HG03432 (cell line): ENCODE measurements around the gene IRX2.

ENCODE experiments used
- ATAC-seq: cut with Tn5 transposase; IDR thresholded peaks from one replicate; pipeline ENCODE4 v1.9.1; 2021; ENCODE audit warnings: mild to moderate bottlenecking, moderate library complexity; ENCODE audit not compliant: unreplicated experiment

The IRX2 gene

DNA sequence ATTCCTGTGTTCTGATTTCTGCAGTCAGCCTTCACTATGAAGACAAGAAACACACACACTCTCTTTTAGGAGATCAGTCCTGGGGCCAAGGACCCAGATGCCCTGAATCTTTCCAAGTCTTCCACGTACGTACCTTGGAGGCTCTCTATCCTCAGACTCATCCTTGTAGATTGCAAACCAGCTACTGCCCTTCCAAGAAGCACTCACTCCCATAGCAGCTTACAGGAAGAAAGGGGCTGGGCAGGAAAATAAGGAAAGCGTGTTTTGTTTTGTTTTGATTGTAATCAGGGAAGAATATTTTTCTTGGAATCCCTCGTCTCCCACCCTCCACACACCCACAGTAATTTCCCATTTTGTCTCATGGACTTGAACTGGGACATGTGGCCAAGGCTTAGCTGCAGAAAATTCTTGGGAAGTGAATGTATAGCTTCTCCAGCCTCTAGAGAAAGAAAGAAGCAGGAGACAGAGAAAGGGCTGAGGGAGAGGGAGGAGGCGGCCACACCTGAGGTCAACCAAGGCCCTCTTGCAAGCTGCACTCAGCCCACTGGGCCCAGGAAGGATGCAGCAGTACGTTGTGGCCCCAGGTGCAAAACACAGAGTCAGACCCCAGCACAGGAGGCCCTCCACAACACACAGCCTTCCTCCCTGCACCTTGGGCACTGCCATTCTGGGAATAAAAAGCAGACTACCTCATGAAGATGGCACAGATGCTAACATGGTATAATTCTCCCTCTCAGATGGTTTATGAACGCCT lies 29.9 kb downstream of the IRX2 start:
- no peak for ATAC-seq

DNA sequence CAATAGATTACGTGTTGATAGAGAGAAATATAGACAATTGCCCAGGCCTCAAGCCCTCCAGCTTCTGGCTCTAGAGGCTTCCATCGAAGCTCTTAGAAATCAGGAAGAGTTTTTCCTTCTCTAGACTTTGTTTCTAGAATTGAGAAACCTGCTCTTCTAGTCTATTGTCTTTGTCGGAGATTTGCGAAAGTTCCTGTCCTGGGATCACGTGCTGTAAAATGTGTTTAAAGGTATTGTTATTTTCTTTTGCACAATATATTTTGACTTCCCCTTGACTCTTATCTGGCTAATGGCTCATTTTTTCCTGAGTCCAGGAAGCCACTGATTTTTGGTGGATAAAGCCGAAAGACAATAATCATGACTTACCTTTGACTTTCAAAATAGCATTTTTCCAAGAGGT lies 32.1 kb downstream of the IRX2 start:
- ATAC-seq, result no peak

DNA sequence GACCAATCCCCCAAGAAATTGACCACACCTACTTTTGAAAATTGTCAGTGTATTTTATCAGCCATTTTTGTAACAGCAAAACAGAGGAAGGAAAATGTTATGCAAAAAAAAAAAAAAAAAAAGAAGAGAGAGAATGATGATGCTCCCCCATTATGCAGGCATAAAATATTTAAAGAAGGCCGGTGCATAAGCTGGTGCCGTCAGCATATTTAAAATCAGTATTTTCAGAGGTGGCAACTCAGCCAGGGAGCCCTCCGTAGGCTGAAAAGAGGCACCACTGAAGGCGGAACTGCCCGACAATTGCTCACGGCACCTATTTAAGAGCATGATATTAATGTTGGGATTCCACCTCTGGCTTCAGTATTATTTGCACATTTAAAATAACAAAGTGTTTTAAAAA lies 33.4 kb downstream of the IRX2 start:
- no peak for ATAC-seq

DNA sequence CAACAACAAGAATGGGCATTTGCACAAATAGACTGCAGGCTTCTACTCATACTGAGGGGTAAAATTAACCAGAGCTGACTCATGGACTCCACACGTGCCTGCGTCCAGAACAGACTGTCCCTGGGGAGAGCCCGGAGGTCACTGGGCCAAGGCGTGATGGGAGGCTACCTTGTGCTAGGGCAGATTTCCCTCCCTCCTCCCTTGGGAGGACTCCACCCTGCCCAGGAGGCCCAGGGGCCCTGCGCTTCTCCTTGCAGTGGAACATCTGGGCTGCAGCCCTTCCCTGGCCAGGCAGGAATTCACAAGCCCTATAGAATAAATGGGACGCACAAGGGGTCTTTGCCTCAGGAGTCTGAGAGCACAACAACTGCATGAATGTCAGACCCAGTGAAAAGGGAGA lies 35.6 kb downstream of the IRX2 start:
- no peak for ATAC-seq

DNA sequence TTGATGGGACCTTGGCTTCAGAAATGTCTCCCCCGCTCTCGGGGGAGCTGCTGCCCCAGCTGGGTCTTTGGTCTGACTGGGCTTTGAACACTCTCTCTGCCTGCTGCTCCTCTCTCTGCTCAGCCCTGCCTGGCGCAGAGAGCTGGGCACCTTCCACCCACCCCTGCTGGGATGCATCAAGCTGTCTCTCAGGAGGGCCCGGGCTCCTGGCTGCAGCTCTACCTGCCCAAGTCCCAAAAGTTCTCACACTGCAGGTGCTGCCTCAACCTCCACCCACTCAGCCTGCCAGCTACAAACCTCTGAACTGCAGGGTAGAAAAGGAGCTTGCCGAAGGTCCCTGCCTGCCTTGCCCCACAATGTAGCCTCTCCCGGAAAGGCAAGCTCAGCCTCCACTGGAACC lies 36.7 kb downstream of the IRX2 start:
- no peak for ATAC-seq

DNA sequence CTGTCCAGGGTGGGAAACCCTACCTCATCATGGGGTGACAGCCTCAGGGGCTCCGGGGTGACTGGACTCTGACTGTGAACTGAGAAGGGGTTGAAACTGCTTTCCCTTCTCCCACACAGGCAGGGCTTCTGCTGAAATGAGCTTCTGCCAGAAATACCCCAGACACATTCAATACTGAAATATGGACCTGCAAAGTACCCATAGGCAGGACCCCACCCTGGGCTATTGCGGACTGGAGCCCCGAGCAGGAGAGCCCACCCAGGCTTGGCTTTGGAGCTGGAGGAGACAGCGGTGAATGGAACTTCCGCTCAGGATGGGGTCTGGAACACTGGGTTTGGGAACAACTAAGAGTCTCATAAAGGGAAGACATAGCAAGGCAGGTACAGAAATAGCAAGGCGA lies 37.5 kb downstream of the IRX2 start:
- ATAC-seq, result no peak

DNA sequence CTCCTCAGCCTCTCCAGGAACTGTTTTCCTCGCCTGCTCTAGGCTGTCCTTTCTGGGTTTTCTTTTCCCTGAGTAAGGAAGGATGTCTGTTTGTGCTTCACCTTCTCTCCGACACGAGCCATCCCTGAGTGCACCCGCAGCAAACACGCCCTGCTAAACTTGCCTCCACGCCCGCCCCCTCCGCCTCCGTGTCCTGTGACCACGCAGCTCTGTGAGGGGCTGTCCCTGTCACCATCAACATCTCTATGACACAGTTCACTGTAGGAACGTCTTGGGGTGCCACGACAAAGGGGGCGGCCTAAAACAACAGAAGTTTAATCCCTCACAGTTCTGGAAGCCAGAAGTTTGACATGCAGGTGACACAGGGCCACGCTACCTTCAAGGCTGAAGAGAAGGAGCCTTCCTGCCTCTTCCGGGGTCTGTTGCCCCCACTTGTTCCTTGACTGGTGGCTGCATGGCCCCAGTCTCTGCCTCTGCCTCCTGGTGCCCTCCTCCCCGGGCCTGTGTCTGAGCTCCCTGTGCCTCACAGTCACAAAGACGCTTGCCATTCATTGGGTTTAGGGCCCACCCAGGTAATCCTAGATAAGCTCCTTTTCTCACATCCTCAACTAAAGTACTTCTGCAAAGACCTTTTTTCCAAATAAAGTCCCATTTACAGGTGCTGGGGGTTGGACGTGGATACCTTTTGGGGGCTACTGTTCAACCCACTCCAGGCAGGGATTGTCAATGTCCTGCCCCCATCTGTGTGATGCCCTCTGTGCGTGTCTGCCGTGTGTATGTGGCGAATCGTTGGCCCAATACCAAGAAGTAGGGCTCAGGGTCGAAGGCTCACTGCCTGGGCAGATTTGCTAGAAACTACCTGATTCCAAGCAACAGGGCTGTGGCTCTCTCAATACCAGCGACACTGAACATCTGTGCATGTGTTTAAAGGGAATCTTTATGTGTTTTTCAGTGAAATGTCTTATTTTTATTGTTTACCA lies 39.7 kb downstream of the IRX2 start:
- no peak for ATAC-seq

DNA sequence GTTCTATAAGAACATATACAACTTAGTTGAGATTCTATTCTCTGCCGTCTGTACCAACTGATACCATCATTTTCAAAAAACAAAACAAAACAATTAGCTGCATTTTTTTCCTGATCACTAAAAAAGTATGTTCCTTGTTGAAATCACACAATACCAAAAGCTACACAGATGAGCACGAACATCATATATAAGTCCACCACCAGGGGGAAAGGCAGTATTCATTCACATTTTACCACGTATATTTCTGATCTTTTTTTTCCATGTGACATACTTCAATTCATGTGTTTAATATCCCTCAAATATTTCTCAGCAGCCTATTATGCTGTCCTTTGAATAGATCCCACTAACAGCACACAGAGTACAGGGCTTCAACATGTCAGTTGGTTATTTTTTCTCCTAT lies 40.6 kb downstream of the IRX2 start:
- no peak for ATAC-seq

DNA sequence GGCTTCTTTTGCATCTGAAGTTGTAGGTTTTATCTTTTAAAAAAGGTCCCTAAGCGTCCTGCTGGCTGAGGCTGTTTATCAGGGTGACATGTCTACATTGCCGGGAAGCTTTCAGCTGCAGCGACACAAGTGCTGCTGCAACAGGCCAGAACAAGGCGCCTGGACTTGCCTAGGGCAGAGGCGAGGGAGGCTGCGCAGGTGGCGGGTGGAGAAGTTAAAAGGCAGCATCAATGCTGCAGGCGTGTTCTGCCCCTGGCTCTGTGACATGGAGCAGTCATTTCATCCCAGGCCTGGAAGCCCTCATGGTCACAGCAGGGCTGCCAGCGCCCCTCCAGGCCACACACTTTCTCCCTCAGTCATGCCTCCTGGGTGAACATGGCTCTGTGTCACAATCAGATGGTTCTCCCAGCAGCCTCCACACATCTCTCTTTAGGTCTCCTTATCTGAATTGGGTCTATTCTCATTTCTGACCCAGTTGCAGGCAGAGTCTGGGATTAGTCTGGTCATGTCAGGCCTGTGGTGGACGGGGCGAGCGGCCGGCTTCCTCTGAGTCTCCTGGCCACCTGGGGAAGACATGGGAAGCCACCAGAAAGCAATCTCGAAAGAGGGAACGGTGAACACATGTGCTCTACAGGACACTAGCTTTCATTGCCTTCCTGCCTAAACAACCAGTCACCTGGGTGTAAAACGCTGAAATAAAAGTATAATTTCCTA lies 41.3 kb downstream of the IRX2 start:
- no peak for ATAC-seq

DNA sequence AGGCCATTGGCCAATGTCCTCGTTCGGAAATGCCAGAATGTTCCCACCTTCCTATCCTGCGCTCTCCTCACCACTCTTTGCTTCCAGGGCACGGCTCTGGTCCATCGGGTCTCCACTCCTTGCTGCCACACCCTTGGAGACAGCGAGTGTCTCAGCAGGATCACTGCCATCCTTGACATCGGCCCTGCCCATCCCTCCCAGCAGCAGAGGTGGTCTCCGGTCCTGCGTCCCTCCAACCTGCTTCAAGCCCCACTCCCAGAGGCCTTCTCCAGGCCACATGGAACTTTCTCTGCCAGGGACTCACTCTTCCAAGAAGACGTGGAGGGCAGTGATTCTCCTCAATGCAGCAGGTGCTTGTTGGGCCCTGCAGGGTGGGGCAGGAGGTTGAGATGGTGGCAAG lies 42.7 kb downstream of the IRX2 start:
- ATAC-seq, result no peak

DNA sequence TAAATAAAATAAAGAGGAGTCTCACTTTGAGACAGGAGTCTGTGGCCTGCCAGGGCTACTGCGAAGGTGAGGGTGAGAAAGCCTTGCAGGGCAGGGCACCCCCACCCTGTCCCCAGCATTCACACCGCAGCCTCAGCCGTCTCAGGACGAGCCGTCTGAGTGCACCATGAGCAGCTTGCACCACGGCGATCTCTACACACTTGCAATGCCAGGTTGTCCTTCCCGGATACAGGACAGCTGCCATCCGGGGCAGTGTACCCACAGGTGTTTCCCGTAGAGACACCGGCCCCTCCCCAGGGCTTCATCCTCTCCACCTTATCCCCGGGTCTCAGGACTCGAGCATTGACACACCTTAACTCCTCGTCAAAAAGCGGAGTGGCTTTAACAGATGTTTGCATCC lies 43.3 kb downstream of the IRX2 start:
- no peak for ATAC-seq

DNA sequence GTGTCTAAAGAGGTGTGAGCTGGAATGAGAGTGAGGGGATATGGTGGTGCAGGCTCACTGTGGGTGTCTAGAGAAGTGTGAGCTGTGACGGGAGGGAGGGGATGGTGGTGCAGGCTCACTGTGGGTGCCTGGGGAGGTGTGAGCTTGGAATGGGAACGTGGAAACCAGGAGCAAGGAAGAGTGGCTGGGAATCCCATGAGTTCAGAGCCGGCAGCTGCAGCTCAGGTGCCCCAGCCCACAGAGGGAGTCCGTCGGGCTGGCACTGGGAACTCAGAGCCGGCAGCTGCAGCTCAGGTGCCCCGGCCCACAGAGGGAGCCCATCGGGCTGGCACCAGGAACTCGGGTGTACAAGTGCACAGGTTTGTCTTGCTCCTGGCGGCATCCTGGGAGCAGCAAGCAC lies 45.6 kb downstream of the IRX2 start:
- ATAC-seq, result no peak

DNA sequence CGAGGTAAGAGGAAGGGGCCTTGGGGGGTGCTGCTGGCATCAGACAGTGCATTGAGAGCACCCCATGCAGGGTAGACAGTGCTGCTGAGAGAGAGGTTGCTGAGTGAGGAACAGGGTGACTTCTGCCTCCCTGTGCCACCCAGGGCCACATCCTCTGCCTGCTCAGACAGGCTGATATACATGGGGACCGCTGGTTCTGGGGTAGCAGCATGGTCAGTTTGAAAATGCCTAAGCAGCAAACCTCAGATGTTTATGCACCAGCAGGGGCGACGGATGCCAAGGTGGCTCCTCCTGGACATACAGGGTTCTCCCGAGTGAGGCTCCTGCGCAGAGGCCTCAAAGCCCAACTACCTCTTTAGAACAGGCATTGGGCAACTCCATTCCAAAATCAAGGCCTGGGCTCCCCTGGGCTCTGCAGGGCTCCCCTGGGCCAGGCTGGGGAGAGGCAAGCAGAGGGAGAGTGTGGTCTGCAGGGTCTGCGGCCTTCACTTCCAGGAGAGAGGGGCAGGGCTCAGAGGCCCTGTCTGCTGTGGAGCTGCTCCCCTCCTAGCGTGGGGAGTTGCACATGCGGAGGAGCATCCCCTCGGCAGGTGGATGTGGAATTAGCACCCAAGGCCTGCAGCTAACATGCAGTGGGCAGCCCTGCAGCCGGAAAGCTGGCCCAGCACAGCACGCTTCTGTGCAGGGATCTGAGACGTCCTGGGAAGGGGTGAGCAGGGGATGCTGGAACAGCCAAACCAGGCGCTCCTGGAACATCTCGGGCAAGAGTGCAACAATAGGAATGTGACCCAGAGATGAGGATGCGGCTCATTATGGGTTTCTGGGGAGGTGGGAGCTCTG lies 46.5 kb downstream of the IRX2 start:
- no peak for ATAC-seq

DNA sequence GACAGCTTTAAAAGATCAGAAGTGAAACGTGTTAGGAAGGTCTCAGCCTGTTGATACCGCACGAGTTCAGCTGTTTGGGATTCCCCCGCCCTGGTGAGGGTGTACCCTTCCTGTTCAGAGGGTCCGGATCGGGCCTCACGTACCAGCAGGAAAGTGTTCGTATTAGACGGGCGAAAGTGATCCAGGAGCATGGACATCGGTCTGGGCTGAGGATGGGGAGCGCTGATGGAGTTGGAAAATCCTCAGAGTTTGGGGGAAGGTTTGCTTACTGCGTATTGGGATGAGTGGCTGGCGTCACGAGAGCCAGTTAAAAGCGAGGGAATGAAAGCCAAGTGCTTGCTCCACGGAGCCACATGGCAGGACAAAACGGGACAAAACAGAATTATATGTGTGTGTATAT lies 47.4 kb downstream of the IRX2 start:
- no peak for ATAC-seq

DNA sequence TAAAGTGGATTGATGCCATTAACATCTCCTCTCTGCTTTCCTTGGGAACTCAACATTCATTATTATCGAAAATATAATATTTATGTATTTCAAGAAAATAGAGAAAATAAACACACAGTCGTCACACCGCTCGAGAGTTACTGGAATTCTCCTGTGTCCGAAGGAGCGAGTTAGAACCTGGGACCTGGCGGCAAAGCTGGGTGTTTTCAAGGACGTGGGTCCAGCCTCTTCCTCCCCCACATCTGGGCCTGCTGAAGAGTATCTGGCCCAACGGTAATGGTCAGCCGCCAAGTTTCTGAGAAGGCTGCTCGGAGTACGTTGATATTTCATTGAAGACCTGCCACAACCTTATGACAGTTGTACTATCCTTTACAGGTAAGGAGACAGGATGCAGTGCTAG lies 47.9 kb downstream of the IRX2 start:
- ATAC-seq, result no peak

DNA sequence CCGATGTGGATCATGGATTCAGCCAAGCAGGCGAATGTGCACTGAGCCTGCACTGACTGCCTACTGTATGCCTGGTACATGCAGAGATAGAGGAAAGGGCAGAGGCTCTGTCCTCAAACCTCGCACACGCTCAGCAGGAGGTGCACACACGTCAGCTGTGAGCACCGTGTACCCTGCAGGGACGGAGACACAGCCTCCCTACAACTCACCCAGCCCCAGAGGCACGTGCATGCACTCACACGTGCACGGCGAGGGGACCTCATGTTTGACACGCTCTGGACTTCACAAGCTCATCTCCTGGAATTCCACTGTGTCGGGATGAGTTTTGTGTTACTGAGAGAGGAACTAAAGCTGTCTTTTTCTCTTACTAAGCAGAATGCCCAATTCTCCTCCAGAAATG lies 48.4 kb downstream of the IRX2 start:
- ATAC-seq, result no peak

DNA sequence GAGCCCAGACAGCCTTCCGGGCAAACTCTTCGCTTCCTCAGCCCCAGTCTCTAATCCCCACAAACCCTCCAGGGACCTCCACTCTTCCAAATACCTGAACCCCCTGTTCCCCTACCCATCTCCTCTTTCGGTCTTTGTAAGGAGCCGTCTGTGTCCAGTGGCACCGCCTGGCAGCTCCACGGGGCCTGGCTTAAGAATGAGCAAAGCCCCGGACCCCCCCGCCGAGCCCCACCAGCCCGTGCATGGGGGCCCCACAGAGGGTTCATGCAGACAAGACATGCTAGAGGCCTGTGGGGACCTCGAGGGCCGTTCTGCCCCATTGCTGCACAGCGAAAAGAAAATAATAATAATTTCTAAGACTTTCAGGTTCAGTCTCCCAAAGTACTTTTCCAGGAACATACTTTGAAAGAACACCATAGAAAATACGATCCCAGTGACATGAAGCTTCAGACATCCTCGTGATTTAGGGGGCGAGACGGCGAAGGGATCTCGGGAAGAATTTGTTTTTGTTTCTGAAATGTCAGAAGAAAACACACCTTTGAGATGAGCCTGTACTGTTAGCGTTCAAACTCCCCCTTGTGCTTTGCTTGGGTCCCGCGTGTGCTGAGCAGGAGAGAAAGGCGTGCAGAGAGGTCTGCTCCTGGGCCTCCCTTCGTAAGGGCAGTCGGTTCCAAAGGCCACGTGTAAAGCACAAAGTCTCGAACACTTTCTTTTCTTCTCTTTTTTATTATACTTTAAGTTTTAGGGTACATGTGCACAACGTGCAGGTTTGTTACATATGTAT lies 49.2 kb downstream of the IRX2 start:
- ATAC-seq, result no peak

DNA sequence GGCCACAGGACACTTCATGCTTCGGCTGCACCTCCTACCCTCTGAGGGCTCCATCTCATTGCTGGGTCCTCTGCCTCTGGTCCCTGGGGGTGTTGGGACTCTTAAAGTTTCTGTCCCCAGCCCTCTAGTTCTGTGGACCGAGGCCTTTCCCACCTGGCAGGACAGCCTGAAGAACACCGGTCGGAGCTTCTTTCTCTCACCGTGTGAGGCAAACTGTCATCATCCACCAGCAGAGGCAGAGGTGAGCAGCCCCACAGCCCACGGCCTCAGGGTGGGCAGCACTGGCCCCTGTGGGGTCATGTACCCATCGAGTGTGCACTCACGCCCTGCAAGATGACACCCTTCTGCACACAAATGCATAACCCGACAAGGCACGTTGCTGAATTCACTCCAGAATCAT lies 49.9 kb downstream of the IRX2 start:
- ATAC-seq, result no peak

DNA sequence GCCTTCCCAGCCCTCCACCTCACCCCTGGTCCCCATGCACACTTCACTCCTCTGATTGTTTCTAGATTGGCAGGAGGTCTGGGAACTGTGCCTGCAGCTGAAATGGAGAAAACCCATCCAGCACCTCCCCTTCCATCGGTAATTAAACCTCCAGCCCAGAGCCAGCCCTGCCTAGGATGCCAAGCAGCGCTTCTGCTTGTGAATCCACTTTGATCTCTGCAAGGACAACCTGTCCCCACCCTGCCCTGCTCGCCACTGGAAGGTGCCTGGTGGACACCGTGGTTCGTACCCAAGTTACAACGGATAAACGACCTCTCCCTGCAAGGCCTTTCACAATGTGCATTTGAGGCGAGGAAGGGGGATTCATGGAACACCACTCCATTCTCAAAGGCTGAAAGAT lies 50.6 kb downstream of the IRX2 start:
- no peak for ATAC-seq

DNA sequence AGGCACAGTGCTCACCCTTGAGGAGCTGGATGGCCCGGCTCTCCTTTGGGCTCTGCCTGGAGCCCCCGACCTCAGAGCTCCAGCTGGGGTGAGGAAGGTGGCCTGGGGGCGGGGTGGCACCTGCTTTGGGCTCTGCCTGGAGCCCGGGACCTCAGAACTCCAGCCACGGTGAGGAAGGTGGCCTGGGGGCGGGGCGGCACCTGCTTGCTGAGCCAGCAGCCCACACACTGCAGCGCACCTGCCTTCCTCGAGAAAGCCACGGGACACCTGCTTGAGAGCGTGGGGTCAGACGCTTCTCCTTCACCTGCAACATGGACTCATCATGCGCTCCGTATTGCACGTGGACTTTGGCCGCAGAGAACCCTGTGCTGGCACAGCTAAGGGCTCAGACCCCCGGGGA lies 51.8 kb downstream of the IRX2 start:
- no peak for ATAC-seq
